Esophagus (tissue), 2 donors: ENCODE data around the gene SCN8A. TPM values are rescaled to one million over a fixed set of nuclear protein-coding genes. Genes with fewer than 3 reads are reported as not detected.

Experiments used
- H3K27ac ChIP-seq, 2 donors: one replicate each; pipeline ENCODE4 v1.5.1; 2013; ENCODE audit warnings: low read depth in 2 of 2, mild to moderate bottlenecking in 2 of 2, inconsistent platforms in 1 of 2, low read length in 1 of 2, moderate library complexity in 1 of 2
- H3K27me3 ChIP-seq, 2 donors: one replicate each; pipeline ENCODE4 v1.6.1; 2013; ENCODE audit warnings: low read length in 2 of 2, control low read depth in 1 of 2, mild to moderate bottlenecking in 1 of 2; ENCODE audit not compliant: insufficient read depth in 2 of 2, control insufficient read depth in 1 of 2
- H3K36me3 ChIP-seq, 2 donors: one replicate each; pipeline ENCODE4 v1.6.1; 2013; ENCODE audit warnings: low read length in 1 of 2; ENCODE audit not compliant: control insufficient read depth in 2 of 2, insufficient read depth in 2 of 2
- H3K4me1 ChIP-seq, 2 donors: one replicate each; pipeline ENCODE4 v1.6.1; 2013; ENCODE audit warnings: low read length in 1 of 2; ENCODE audit not compliant: control insufficient read depth in 2 of 2, insufficient read depth in 2 of 2
- H3K4me3 ChIP-seq, 2 donors: one replicate each; pipeline ENCODE4 v1.5.1; 2013; ENCODE audit warnings: low read length in 2 of 2, mild to moderate bottlenecking in 2 of 2, low read depth in 1 of 2, moderate library complexity in 1 of 2
- H3K9me3 ChIP-seq, 2 donors: one replicate each; pipeline ENCODE4 v1.6.1; 2013; ENCODE audit warnings: mild to moderate bottlenecking in 2 of 2, low read depth in 1 of 2, low read length in 1 of 2, moderate library complexity in 1 of 2; ENCODE audit not compliant: control insufficient read depth in 2 of 2, insufficient read depth in 1 of 2
- WGBS, 2 donors: extraction: QIAGEN DNeasy Blood & Tissue Kit; methylation state at CpG; one replicate each; pipeline ENCODE4 v1.1.7; 2013; 5-methylcytosine and 5-hydroxymethylcytosine counted together
- polyA plus RNA-seq, 2 donors: library from polyadenylated mRNA; stranded (reverse); fragments of 200-250 nt; gene quantifications; one replicate each; pipeline ENCODE4 v1.2.3, GENCODE V29; 2013
- donor health status: healthy with polysubstance abuse.
- donor health status: Bipolar disorder and iron deficiency.

The SCN8A gene
- polyA plus RNA-seq, 2 donors, result 0.09 to 0.14 TPM

GRCh38 chr12:51677284-51677968 lies 86.4 kb downstream of the SCN8A start:
- no peaks in the 10 kb centered on the region for H3K9me3 ChIP-seq
- no peak overlapping the region for H3K4me3 ChIP-seq
- no peak overlapping the region for H3K27ac ChIP-seq
- 77 to 79% methylated on average over 7 of the region's 7 CpGs for WGBS, 2 donors
- no peaks in the 10 kb centered on the region for H3K27me3 ChIP-seq
- no peaks in the 10 kb centered on the region for H3K36me3 ChIP-seq
- no peaks in the 10 kb centered on the region for H3K4me1 ChIP-seq

- 64 to 66% methylated on average over 5 of the region's 5 CpGs for WGBS, 2 donors
- H3K4me3 ChIP-seq, result no peak overlapping the region
- H3K9me3 ChIP-seq, result no peaks in the 10 kb centered on the region
- H3K36me3 ChIP-seq, result no peaks in the 10 kb centered on the region
- no peaks in the 10 kb centered on the region for H3K27me3 ChIP-seq
- no peaks in the 10 kb centered on the region for H3K4me1 ChIP-seq
- H3K27ac ChIP-seq, result no peak overlapping the region
Observed at GRCh38 chr12:51678086-51678724, 87.2 kb downstream of the SCN8A start.

- no peaks in the 10 kb centered on the region for H3K36me3 ChIP-seq
- no peaks in the 10 kb centered on the region for H3K4me1 ChIP-seq
- H3K27ac ChIP-seq, result no peak overlapping the region
- H3K27me3 ChIP-seq, result no peaks in the 10 kb centered on the region
- no peaks in the 10 kb centered on the region for H3K9me3 ChIP-seq
- 54% methylated on average over 2 of the region's 2 CpGs for WGBS, 2 donors
- no peak overlapping the region for H3K4me3 ChIP-seq
Observed at GRCh38 chr12:51682981-51683380, 91.9 kb downstream of the SCN8A start.

- H3K9me3 ChIP-seq, result no peaks in the 10 kb centered on the region
- 43 to 45% methylated on average over 4 of the region's 4 CpGs for WGBS, 2 donors
- no peak overlapping the region for H3K27ac ChIP-seq
- H3K36me3 ChIP-seq, result no peaks in the 10 kb centered on the region
- H3K27me3 ChIP-seq, result no peaks in the 10 kb centered on the region
- no peaks in the 10 kb centered on the region for H3K4me1 ChIP-seq
- no peak overlapping the region for H3K4me3 ChIP-seq
Observed at GRCh38 chr12:51683763-51684357, 92.8 kb downstream of the SCN8A start.

GRCh38 chr12:51686727-51687126 lies 95.7 kb downstream of the SCN8A start:
- Histone ChIP-seq H3K4me1 (no peaks in the 10 kb centered on the region), H3K27ac (no peak overlapping the region), H3K27me3 (no peaks in the 10 kb centered on the region), H3K36me3 (no peaks in the 10 kb centered on the region), H3K9me3 (no peaks in the 10 kb centered on the region), H3K4me3 (no peak overlapping the region)
- WGBS, 2 donors, result 36 to 49% methylated on average over 1 of the region's 1 CpG

GRCh38 chr12:51687177-51687576 lies 96.1 kb downstream of the SCN8A start:
- no peaks in the 10 kb centered on the region for H3K4me1 ChIP-seq
- H3K9me3 ChIP-seq, result no peaks in the 10 kb centered on the region
- no peaks in the 10 kb centered on the region for H3K36me3 ChIP-seq
- H3K27me3 ChIP-seq, result no peaks in the 10 kb centered on the region
- no peak overlapping the region for H3K4me3 ChIP-seq
- no peak overlapping the region for H3K27ac ChIP-seq
- WGBS, 2 donors, result 85 to 94% methylated on average over 5 of the region's 5 CpGs

- H3K9me3 ChIP-seq, result no peaks in the 10 kb centered on the region
- H3K36me3 ChIP-seq, result no peaks in the 10 kb centered on the region
- H3K27ac ChIP-seq, result no peak overlapping the region
- H3K27me3 ChIP-seq, result no peaks in the 10 kb centered on the region
- H3K4me1 ChIP-seq, result no peaks in the 10 kb centered on the region
- 81 to 87% methylated on average over 3 of the region's 3 CpGs for WGBS, 2 donors
- H3K4me3 ChIP-seq, result no peak overlapping the region
Observed at GRCh38 chr12:51687614-51688013, 96.6 kb downstream of the SCN8A start.

GRCh38 chr12:51689983-51690382 lies 99.0 kb downstream of the SCN8A start:
- H3K27ac ChIP-seq, result no peak overlapping the region
- no peaks in the 10 kb centered on the region for H3K27me3 ChIP-seq
- 85 to 89% methylated on average over 4 of the region's 4 CpGs for WGBS, 2 donors
- no peaks in the 10 kb centered on the region for H3K4me1 ChIP-seq
- H3K4me3 ChIP-seq, result no peak overlapping the region
- H3K36me3 ChIP-seq, result no peaks in the 10 kb centered on the region
- no peaks in the 10 kb centered on the region for H3K9me3 ChIP-seq

- H3K4me3 ChIP-seq, result no peak overlapping the region
- H3K27ac ChIP-seq, result no peak overlapping the region
- 77 to 82% methylated on average over 2 of the region's 2 CpGs for WGBS, 2 donors
- H3K27me3 ChIP-seq, result no peaks in the 10 kb centered on the region
- H3K36me3 ChIP-seq, result no peaks in the 10 kb centered on the region
- H3K4me1 ChIP-seq, result no peaks in the 10 kb centered on the region
- H3K9me3 ChIP-seq, result no peaks in the 10 kb centered on the region
Observed at GRCh38 chr12:51692016-51692415, 101.0 kb downstream of the SCN8A start.

GRCh38 chr12:51693569-51693968 lies 102.5 kb downstream of the SCN8A start:
- Histone ChIP-seq H3K9me3 (no peaks in the 10 kb centered on the region), H3K36me3 (no peaks in the 10 kb centered on the region), H3K27ac (no peak overlapping the region), H3K27me3 (no peaks in the 10 kb centered on the region), H3K4me1 (no peaks in the 10 kb centered on the region), H3K4me3 (no peak overlapping the region)
- 94 to 95% methylated on average over 4 of the region's 4 CpGs for WGBS, 2 donors
